ENCODE results near the gene SPINK4.

The SPINK4 gene

GRCh38 chr9:33242609-33243134 lies 2.7 kb downstream of the SPINK4 start:
- TF ChIP-seq POU2F2 (IDR thresholded peaks at IDR 0.05; ENCODE audit: low read depth, low read length) (no peak), SPI1 (IDR thresholded peaks at IDR 0.05; ENCODE audit: low read depth, low read length) (no peak), PAX5 (IDR thresholded peaks at IDR 0.05; ENCODE audit: insufficient read depth, low read length, severe bottlenecking) (no peak), POLR2A (IDR thresholded peaks at IDR 0.05; ENCODE audit: low read depth, low read length) (no peak), TAF1 (IDR thresholded peaks at IDR 0.05; ENCODE audit: low read depth, low read length) (no peak), POLR2AphosphoS5 (IDR thresholded peaks at IDR 0.05; ENCODE audit: low read depth, low read length) (no peak)
- no peak for DNase-seq (ENCODE audit: insufficient read length, low spot score)
- no peak for FAIRE-seq

- no peak for TF ChIP-seq POLR2AphosphoS5 (IDR thresholded peaks at IDR 0.05; ENCODE audit: low read depth, low read length)
- no peak for TF ChIP-seq PAX5 (IDR thresholded peaks at IDR 0.05; ENCODE audit: insufficient read depth, low read length, severe bottlenecking)
- TF ChIP-seq POLR2A (IDR thresholded peaks at IDR 0.05; ENCODE audit: low read depth, low read length): no peak
- no peak for TF ChIP-seq TAF1 (IDR thresholded peaks at IDR 0.05; ENCODE audit: low read depth, low read length)
- no peak for TF ChIP-seq POU2F2 (IDR thresholded peaks at IDR 0.05; ENCODE audit: low read depth, low read length)
- TF ChIP-seq SPI1 (IDR thresholded peaks at IDR 0.05; ENCODE audit: low read depth, low read length): no peak
- DNase-seq (ENCODE audit: insufficient read length, low spot score) (no peak), FAIRE-seq (no peak)
Measured at GRCh38 chr9:33244137-33244784, 4.3 kb downstream of the SPINK4 start.

GRCh38 chr9:33245341-33245740 lies 5.4 kb downstream of the SPINK4 start:
- DNase-seq (ENCODE audit: insufficient read length, low spot score) (no peak), FAIRE-seq (no peak)
- TF ChIP-seq POLR2AphosphoS5 (IDR thresholded peaks at IDR 0.05; ENCODE audit: low read depth, low read length): no peak
- TF ChIP-seq POU2F2 (IDR thresholded peaks at IDR 0.05; ENCODE audit: low read depth, low read length): no peak
- no peak for TF ChIP-seq POLR2A (IDR thresholded peaks at IDR 0.05; ENCODE audit: low read depth, low read length)
- no peak for TF ChIP-seq SPI1 (IDR thresholded peaks at IDR 0.05; ENCODE audit: low read depth, low read length)
- no peak for TF ChIP-seq PAX5 (IDR thresholded peaks at IDR 0.05; ENCODE audit: insufficient read depth, low read length, severe bottlenecking)
- TF ChIP-seq TAF1 (IDR thresholded peaks at IDR 0.05; ENCODE audit: low read depth, low read length): no peak

- TF ChIP-seq SPI1 (IDR thresholded peaks at IDR 0.05; ENCODE audit: low read depth, low read length) (no peak), PAX5 (IDR thresholded peaks at IDR 0.05; ENCODE audit: insufficient read depth, low read length, severe bottlenecking) (no peak), POLR2A (IDR thresholded peaks at IDR 0.05; ENCODE audit: low read depth, low read length) (no peak), TAF1 (IDR thresholded peaks at IDR 0.05; ENCODE audit: low read depth, low read length) (no peak), POLR2AphosphoS5 (IDR thresholded peaks at IDR 0.05; ENCODE audit: low read depth, low read length) (no peak), POU2F2 (IDR thresholded peaks at IDR 0.05; ENCODE audit: low read depth, low read length) (no peak)
- FAIRE-seq (no peak), DNase-seq (ENCODE audit: insufficient read length, low spot score) (no peak)
Measured at GRCh38 chr9:33246269-33246860, 6.4 kb downstream of the SPINK4 start.

DNA sequence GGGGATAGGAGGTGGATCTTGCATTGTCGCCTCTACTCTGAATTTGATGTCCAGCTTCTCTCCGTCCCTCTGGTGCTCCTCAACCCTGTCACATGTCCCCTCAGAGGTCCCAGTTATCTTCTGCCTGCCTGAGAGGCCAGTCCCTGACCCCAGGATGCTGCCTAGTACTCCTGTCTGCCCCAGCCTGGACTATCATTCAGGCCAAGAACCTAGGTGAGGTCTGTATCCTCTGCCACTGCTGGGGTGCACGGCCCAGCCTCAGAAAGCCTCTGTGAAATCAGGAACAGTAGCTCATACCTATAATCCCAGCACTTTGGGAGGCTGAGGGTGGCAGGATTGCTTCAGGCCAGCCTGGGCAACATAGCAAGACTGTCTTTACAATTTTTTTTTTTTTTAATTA lies 8.6 kb downstream of the SPINK4 start:
- no peak for FAIRE-seq
- no peak for DNase-seq (ENCODE audit: insufficient read length, low spot score)
- TF ChIP-seq TAF1 (IDR thresholded peaks at IDR 0.05; ENCODE audit: low read depth, low read length): no peak
- no peak for TF ChIP-seq POU2F2 (IDR thresholded peaks at IDR 0.05; ENCODE audit: low read depth, low read length)
- no peak for TF ChIP-seq PAX5 (IDR thresholded peaks at IDR 0.05; ENCODE audit: insufficient read depth, low read length, severe bottlenecking)
- no peak for TF ChIP-seq POLR2AphosphoS5 (IDR thresholded peaks at IDR 0.05; ENCODE audit: low read depth, low read length)
- TF ChIP-seq SPI1 (IDR thresholded peaks at IDR 0.05; ENCODE audit: low read depth, low read length): no peak
- no peak for TF ChIP-seq POLR2A (IDR thresholded peaks at IDR 0.05; ENCODE audit: low read depth, low read length)

- peak; percentile 80 for FAIRE-seq
- TF ChIP-seq SPI1 (IDR thresholded peaks at IDR 0.05; ENCODE audit: low read depth, low read length) (no peak), POLR2AphosphoS5 (IDR thresholded peaks at IDR 0.05; ENCODE audit: low read depth, low read length) (no peak), POLR2A (IDR thresholded peaks at IDR 0.05; ENCODE audit: low read depth, low read length) (no peak), PAX5 (IDR thresholded peaks at IDR 0.05; ENCODE audit: insufficient read depth, low read length, severe bottlenecking) (no peak), POU2F2 (IDR thresholded peaks at IDR 0.05; ENCODE audit: low read depth, low read length) (no peak), TAF1 (IDR thresholded peaks at IDR 0.05; ENCODE audit: low read depth, low read length) (no peak)
- no peak for DNase-seq (ENCODE audit: insufficient read length, low spot score)
Measured at GRCh38 chr9:33249087-33249658, 9.2 kb downstream of the SPINK4 start.

- TF ChIP-seq POLR2AphosphoS5 (IDR thresholded peaks at IDR 0.05; ENCODE audit: low read depth, low read length) (no peak), PAX5 (IDR thresholded peaks at IDR 0.05; ENCODE audit: insufficient read depth, low read length, severe bottlenecking) (no peak), TAF1 (IDR thresholded peaks at IDR 0.05; ENCODE audit: low read depth, low read length) (no peak), SPI1 (IDR thresholded peaks at IDR 0.05; ENCODE audit: low read depth, low read length) (no peak), POLR2A (IDR thresholded peaks at IDR 0.05; ENCODE audit: low read depth, low read length) (no peak), POU2F2 (IDR thresholded peaks at IDR 0.05; ENCODE audit: low read depth, low read length) (no peak)
- peak; percentile 81 for FAIRE-seq
- DNase-seq (ENCODE audit: insufficient read length, low spot score): no peak
Measured at GRCh38 chr9:33249983-33250382, 10.0 kb downstream of the SPINK4 start.

DNA sequence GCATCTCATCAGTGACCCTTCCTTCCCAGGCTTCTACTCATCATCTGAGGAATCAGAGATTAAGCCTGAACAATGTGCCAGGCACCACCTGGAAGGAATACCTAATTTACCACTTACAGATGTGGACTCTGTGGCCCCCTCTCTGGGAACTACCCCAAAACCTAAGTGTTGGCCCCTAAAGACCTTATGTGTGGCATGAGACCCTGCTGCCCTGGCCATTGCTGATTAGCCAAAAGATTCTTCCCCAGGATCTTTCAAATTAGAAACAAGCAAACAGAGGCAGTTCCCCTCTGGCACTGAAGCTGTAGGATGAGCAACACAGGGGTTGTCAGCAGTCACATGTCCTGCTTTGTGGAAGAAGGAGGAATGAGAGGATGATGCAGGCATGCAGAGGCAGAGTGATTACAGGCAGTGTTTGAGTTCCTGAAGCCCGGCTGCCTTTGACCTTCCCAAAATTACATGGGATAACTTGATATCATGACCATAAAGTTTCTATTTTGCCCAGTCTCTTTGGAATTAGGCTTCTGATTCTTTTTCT lies 10.6 kb downstream of the SPINK4 start:
- TF ChIP-seq POU2F2 (IDR thresholded peaks at IDR 0.05; ENCODE audit: low read depth, low read length) (no peak), POLR2A (IDR thresholded peaks at IDR 0.05; ENCODE audit: low read depth, low read length) (no peak), POLR2AphosphoS5 (IDR thresholded peaks at IDR 0.05; ENCODE audit: low read depth, low read length) (0 out of 2 replicates have a peak, but pooled peaks have one; percentile 19)
- FAIRE-seq (no peak), DNase-seq (ENCODE audit: insufficient read length, low spot score) (no peak)

DNA sequence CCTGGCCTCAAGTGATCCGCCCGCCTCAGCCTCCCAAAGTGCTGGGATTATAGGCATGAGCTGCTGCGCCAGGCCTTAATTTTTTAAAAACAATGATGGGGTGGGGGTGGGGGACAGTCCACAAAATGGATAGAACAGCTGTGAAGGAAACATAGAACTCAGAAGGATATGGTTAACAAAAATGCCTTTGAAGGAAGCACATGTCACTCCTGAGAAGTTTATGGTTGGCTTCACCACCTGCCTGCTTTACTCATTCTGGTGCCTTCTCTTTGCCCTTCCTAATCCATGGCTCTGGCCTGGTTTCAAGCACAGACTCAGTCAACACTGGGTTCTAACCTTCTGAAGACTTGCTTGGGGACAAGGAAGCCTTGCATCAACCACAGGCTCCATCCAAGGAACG lies 14.2 kb downstream of the SPINK4 start:
- TF ChIP-seq PAX5 (IDR thresholded peaks at IDR 0.05; ENCODE audit: insufficient read depth, low read length, severe bottlenecking) (no peak), POLR2A (IDR thresholded peaks at IDR 0.05; ENCODE audit: low read depth, low read length) (no peak), TAF1 (IDR thresholded peaks at IDR 0.05; ENCODE audit: low read depth, low read length) (no peak), SPI1 (IDR thresholded peaks at IDR 0.05; ENCODE audit: low read depth, low read length) (no peak), POLR2AphosphoS5 (IDR thresholded peaks at IDR 0.05; ENCODE audit: low read depth, low read length) (no peak), POU2F2 (IDR thresholded peaks at IDR 0.05; ENCODE audit: low read depth, low read length) (no peak)
- FAIRE-seq: no peak
- no peak for DNase-seq (ENCODE audit: insufficient read length, low spot score)
